H1 (cell line): ENCODE measurements around the gene CELF2. TPM values are rescaled to one million over a fixed set of nuclear protein-coding genes. Genes with fewer than 3 reads are reported as not detected.

Experiments
- CTCF ChIA-PET: fragments of 300-600 bp; sonication (Branson Sonifier 250); formaldehyde crosslinking; loops from one replicate; lab custom pipeline; 2021; ENCODE audit not compliant: partially characterized antibody; lab: Charles Lee
- POLR2A ChIA-PET: fragments of 300-600 bp; sonication (Branson Sonifier 250); formaldehyde crosslinking; loops from one replicate; lab custom pipeline; 2021; ENCODE audit warnings: inconsistent platforms; ENCODE audit not compliant: partially characterized antibody; lab: Charles Lee
- DNase-seq, 2 experiments: peaks; one replicate each; pipeline versions ENCODE4 v3.0.0 to v3.0.0-alpha.2; 2010 to 2022; ENCODE audit warnings: low spot score in 2 of 2, low read depth in 1 of 2, mixed read lengths in 1 of 2
- FAIRE-seq: peaks from 2 replicates; lab custom pipeline; 2011; peaks lifted over from hg19 to GRCh38; lab: Jason Lieb, UNC
- H2AFZ ChIP-seq: 2 replicates; pipeline ENCODE4 v1.8.1; 2012; ENCODE audit warnings: low read length, inconsistent platforms
- H2AK5ac ChIP-seq: 2 replicates; pipeline ENCODE4 v1.6.1; 2013; ENCODE audit warnings: low read depth, low read length
- H2BK120ac ChIP-seq: replicated peaks from 2 replicates; pipeline ENCODE3; 2013; ENCODE audit warnings: low read depth, low read length, inconsistent platforms
- H2BK12ac ChIP-seq: 2 replicates; pipeline ENCODE4 v1.6.1; 2013; ENCODE audit warnings: low read depth, low read length
- H2BK15ac ChIP-seq: 2 replicates; pipeline ENCODE4 v1.6.1; 2013; ENCODE audit warnings: low read length
- H2BK20ac ChIP-seq: 2 replicates; pipeline ENCODE4 v1.6.1; 2013; ENCODE audit warnings: low read length
- H2BK5ac ChIP-seq: 2 replicates; pipeline ENCODE4 v1.6.1; 2013; ENCODE audit warnings: low read depth, low read length
- H3K14ac ChIP-seq: 2 replicates; pipeline ENCODE4 v1.6.1; 2013; ENCODE audit warnings: inconsistent platforms; ENCODE audit not compliant: insufficient read length
- H3K18ac ChIP-seq: 2 replicates; pipeline ENCODE4 v1.6.1; 2013; ENCODE audit warnings: low read length; ENCODE audit errors: extremely low read depth
- H3K23ac ChIP-seq: 2 replicates; pipeline ENCODE4 v1.6.1; 2013; ENCODE audit warnings: inconsistent platforms; ENCODE audit not compliant: insufficient read length
- H3K23me2 ChIP-seq: 2 replicates; pipeline ENCODE4 v1.6.1; 2013; ENCODE audit warnings: low read depth, low read length
- H3K27ac ChIP-seq: 2 replicates; pipeline ENCODE4 v1.6.1; 2011; ENCODE audit warnings: low read depth, low read length, inconsistent platforms
- H3K27me3 ChIP-seq, 4 experiments: replicated peaks in 1 of 4; 1 replicate in 1 of 4; 2 replicates in 3 of 4; pipeline versions ENCODE4 v1.6.1 to v1.8.1; 2011 to 2013; ENCODE audit warnings: low read length in 3 of 4, mild to moderate bottlenecking in 3 of 4, inconsistent platforms in 2 of 4, mixed read lengths in 2 of 4, moderate library complexity in 1 of 4; ENCODE audit not compliant: control insufficient read depth in 3 of 4, insufficient read depth in 3 of 4; ENCODE audit errors: extremely low read depth in 1 of 4
- H3K36me3 ChIP-seq, 4 experiments: 2 replicates each; pipeline versions ENCODE4 v1.6.1 to v1.8.1; 2011 to 2013; ENCODE audit warnings: mild to moderate bottlenecking in 4 of 4, low read length in 3 of 4, moderate library complexity in 2 of 4, control low read depth in 1 of 4, inconsistent platforms in 1 of 4; ENCODE audit not compliant: insufficient read depth in 4 of 4, control insufficient read depth in 2 of 4
- H3K4ac ChIP-seq: replicated peaks from 2 replicates; pipeline ENCODE3; 2013; ENCODE audit warnings: low read length, low read depth, mixed read lengths, inconsistent platforms; ENCODE audit not compliant: insufficient read length
- H3K4me1 ChIP-seq, 4 experiments: replicated peaks in 1 of 4; 1 replicate in 1 of 4; 2 replicates in 3 of 4; pipeline versions ENCODE4 v1.6.1 to v1.8.1; 2011 to 2013; ENCODE audit warnings: low read length in 3 of 4, inconsistent platforms in 2 of 4, mixed read lengths in 1 of 4; ENCODE audit not compliant: insufficient read depth in 4 of 4, control insufficient read depth in 3 of 4
- H3K4me2 ChIP-seq, 2 experiments: 2 replicates each; pipeline versions ENCODE4 v1.6.1 to v1.8.1; 2011 to 2013; ENCODE audit warnings: low read depth in 2 of 2, low read length in 2 of 2, control low read depth in 1 of 2, inconsistent platforms in 1 of 2, mild to moderate bottlenecking in 1 of 2; ENCODE audit not compliant: insufficient read depth in 1 of 2
- H3K4me3 ChIP-seq, 4 experiments: fragments of 200-600, 300-600 bp in 1 of 4; sonication (generic), shearing (Covaris generic), sonication (Bioruptor Twin) in 1 of 4; 2 replicates each; pipeline versions ENCODE4 v1.5.1 to v1.8.1; 2011 to 2016; ENCODE audit warnings: low read length in 4 of 4, low read depth in 3 of 4, control low read depth in 2 of 4, inconsistent platforms in 2 of 4, mild to moderate bottlenecking in 2 of 4, mixed read lengths in 1 of 4, moderate library complexity in 1 of 4; ENCODE audit not compliant: insufficient read depth in 2 of 4; ENCODE audit errors: extremely low read depth in 1 of 4
- H3K56ac ChIP-seq: replicated peaks from 2 replicates; pipeline ENCODE3; 2013; ENCODE audit warnings: low read depth, mild to moderate bottlenecking, mixed read lengths, low read length, inconsistent platforms; ENCODE audit not compliant: insufficient read length
- H3K79me1 ChIP-seq: 2 replicates; pipeline ENCODE4 v1.6.1; 2013; ENCODE audit warnings: low read depth, low read length, control low read depth
- H3K79me2 ChIP-seq, 2 experiments: 2 replicates each; pipeline versions ENCODE4 v1.6.1 to v1.8.1; 2012 to 2013; ENCODE audit warnings: low read length in 2 of 2, mild to moderate bottlenecking in 2 of 2, inconsistent platforms in 1 of 2; ENCODE audit not compliant: insufficient read depth in 2 of 2, control insufficient read depth in 1 of 2
- H3K9ac ChIP-seq, 4 experiments: replicated peaks in 1 of 4; 1 replicate in 1 of 4; 2 replicates in 3 of 4; pipeline versions ENCODE4 v1.6.1 to v1.8.1; 2011 to 2013; ENCODE audit warnings: low read depth in 3 of 4, low read length in 3 of 4, control low read depth in 2 of 4, mild to moderate bottlenecking in 2 of 4, moderate library complexity in 2 of 4, inconsistent platforms in 1 of 4; ENCODE audit errors: extremely low read depth in 1 of 4
- H3K9me3 ChIP-seq, 2 experiments: 2 replicates each; pipeline versions ENCODE4 v1.6.1 to v1.8.1; 2012 to 2013; ENCODE audit warnings: mild to moderate bottlenecking in 2 of 2, moderate library complexity in 2 of 2, control low read depth in 1 of 2, inconsistent platforms in 1 of 2, low read depth in 1 of 2, low read length in 1 of 2, mixed read lengths in 1 of 2; ENCODE audit not compliant: insufficient read depth in 2 of 2
- H4K20me1 ChIP-seq, 2 experiments: replicated peaks in 1 of 2; 2 replicates each; pipeline versions ENCODE3 to v1.8.1; 2011 to 2013; ENCODE audit warnings: inconsistent platforms in 2 of 2, low read length in 2 of 2, mild to moderate bottlenecking in 1 of 2; ENCODE audit not compliant: insufficient read depth in 2 of 2, control insufficient read depth in 1 of 2
- H4K5ac ChIP-seq: 2 replicates; pipeline ENCODE4 v1.6.1; 2013; ENCODE audit warnings: low read length, low read depth, mixed read lengths, inconsistent platforms; ENCODE audit not compliant: insufficient read length
- H4K8ac ChIP-seq: 2 replicates; pipeline ENCODE4 v1.8.0; 2013; ENCODE audit warnings: mild to moderate bottlenecking, moderate library complexity, low read length, inconsistent platforms; ENCODE audit not compliant: insufficient read depth; ENCODE audit errors: extremely low read depth
- H4K91ac ChIP-seq: replicated peaks from 2 replicates; pipeline ENCODE3; 2013; ENCODE audit warnings: low read length, mixed read lengths, inconsistent platforms; ENCODE audit not compliant: insufficient read length
- RNF2 ChIP-seq: fragments of 200-900, 300-1000 bp; sonication (generic); IDR thresholded peaks from 2 replicates; pipeline ENCODE4 v1.7.1; 2016; ENCODE audit warnings: borderline replicate concordance, low read depth, mild to moderate bottlenecking, antibody characterized with exemption, low read length; ENCODE audit not compliant: poor library complexity, severe bottlenecking; ENCODE audit errors: missing control alignments
- WGBS, 2 experiments: shearing (Covaris generic) in 1 of 2; methylation state at CpG; one replicate each; pipeline versions ENCODE4 v1.1.6 to v1.1.7; 2013 to 2015; ENCODE audit warnings: low lambda C conversion rate in 2 of 2, mixed read lengths in 2 of 2, inconsistent platforms in 1 of 2, low coverage in 1 of 2, missing lambda C conversion rate in 1 of 2; ENCODE audit not compliant: insufficient replicate concordance in 2 of 2, insufficient coverage in 1 of 2, insufficient read length in 1 of 2; ENCODE audit errors: extremely low coverage in 1 of 2, missing lambda C conversion rate in 1 of 2; 5-methylcytosine and 5-hydroxymethylcytosine counted together
- polyA plus RNA-seq, 7 experiments: library from polyadenylated mRNA; depleted of rRNA in 3 of 7; stranded (reverse) in 5 of 7; unstranded in 2 of 7; fragments of >200 nt in 5 of 7; fragments of 200-250 nt in 2 of 7; gene quantifications; 1 replicate in 5 of 7; 2 replicates in 1 of 7; 4 replicates in 1 of 7; pipeline versions ENCODE4 v1.2.1 to v1.2.3, GENCODE V29; 2011 to 2013; ENCODE audit warnings: missing spikeins in 2 of 7, mixed read lengths in 2 of 7
- total RNA-seq: library from RNA; stranded (reverse); fragmentation: NEBNext Ultra II Directional; extraction: Animal tissue kit (Norgen Biotek cat#: 25700); gene quantifications from 2 replicates; pipeline ENCODE4 v1.2.1, GENCODE V29; 2021

The CELF2 gene
- total and polyA plus RNA-seq, 2 of the 8 experiments (the other 6 are each of a cell fraction or from before 2014, with no cell fraction given) = 18.3 to 22.7 TPM

DNA sequence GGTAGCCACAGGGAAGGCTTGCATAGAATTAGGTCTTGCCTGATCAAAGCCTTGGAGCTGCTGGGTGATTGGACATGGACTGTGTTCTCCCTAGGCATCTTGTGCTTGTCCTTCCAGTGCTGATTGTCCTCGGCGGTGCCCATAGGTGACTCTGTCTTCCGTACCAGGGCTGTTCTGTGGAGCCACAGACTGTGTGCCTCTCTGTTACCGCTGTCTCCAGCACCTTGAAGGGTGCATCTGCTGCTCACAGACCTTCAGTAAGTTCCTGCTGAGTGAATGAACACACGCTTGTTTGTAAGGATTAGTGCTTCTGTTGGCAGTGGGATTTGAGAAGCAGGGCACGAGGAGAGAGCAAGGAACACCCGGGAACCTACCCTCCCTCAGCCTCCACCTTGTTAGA lies 116.7 kb downstream of the CELF2 start:
- no peak for FAIRE-seq
- Histone ChIP-seq H3K56ac (no peak overlapping the region), H2BK12ac (no peak overlapping the region), H3K14ac (no peak overlapping the region), H3K36me3 (no peaks in the 10 kb centered on the region), H4K91ac (no peak overlapping the region), H3K4me1 (peaks cover 0 to 3% (median under 1%) of the 10 kb centered on the region in 4 experiments; a peak in 2 of 7 replicates), H3K4me3 (no peak overlapping the region), H3K9ac (no peak overlapping the region), H3K79me2 (peaks cover 0 to 4% of the 10 kb centered on the region in 2 experiments; a peak in 2 of 4 replicates), H2BK15ac (no peak overlapping the region), H4K8ac (0 out of 2 replicates have a peak overlapping the region, but pooled peaks have one; percentile 23), H2BK20ac (no peak overlapping the region), H2AFZ (no peak overlapping the region), H3K4ac (no peak overlapping the region), H3K79me1 (no peaks in the 10 kb centered on the region; the same call in none of the 2 replicates), H3K23ac (no peak overlapping the region), H2BK120ac (no peak overlapping the region), H3K4me2 (no peak overlapping the region), H3K27me3 (no peaks in the 10 kb centered on the region), H2AK5ac (no peak overlapping the region), H3K27ac (no peak overlapping the region), H4K5ac (no peak overlapping the region), H2BK5ac (no peak overlapping the region), H3K9me3 (no peaks in the 10 kb centered on the region), H3K18ac (no peak overlapping the region), H4K20me1 (no peaks in the 10 kb centered on the region), H3K23me2 (no peaks in the 10 kb centered on the region)
- no peak for DNase-seq
- CTCF ChIA-PET = no interaction called here
- POLR2A ChIA-PET = interaction anchor here (1.0 kb wide), 1 partner anchor 9 kb away, joined by 3 read pairs; no protein-coding TSS in a partner anchor
- WGBS, 2 experiments = 95% methylated on average over 7 of the region's 7 CpGs; no CpG with 5 or more reads in 1 of the 2 experiments
- no peak for TF ChIP-seq RNF2
